SKM-1 treated with dmso at 0.1 percent for 144 hours (cell line): ENCODE measurements around the gene CC2D2B.

ENCODE experiments used
- DNase-seq: peaks from one replicate; lab custom pipeline; 2025; ENCODE audit not compliant: unreplicated experiment; lab: John Stamatoyannopoulos, UW

Gene CC2D2B

GRCh38 chr10:96075977-96076376 lies 168.2 kb downstream of the CC2D2B start:
- DNase-seq, result no peak

GRCh38 chr10:96077156-96077555 lies 169.4 kb downstream of the CC2D2B start:
- no peak for DNase-seq

- no peak for DNase-seq
Observed at GRCh38 chr10:96082153-96082552, 174.4 kb downstream of the CC2D2B start.
